Gastrocnemius medialis (tissue), 4 donors: ENCODE results near the gene ARIH1. TPM values are rescaled to one million over a fixed set of nuclear protein-coding genes. Genes with fewer than 3 reads are reported as not detected.

Experiments
- ATAC-seq, 2 donors: fragments of 150-250 bp; one replicate each; pipeline ENCODE4 v1.9.1; 2016
- DNase-seq, 2 donors: peaks; one replicate each; pipeline ENCODE4 v3.0.0-alpha.2; 2019
- H3K27ac ChIP-seq, 4 donors: fragments of 200-600 bp; sonication (generic); 1 replicate in 1 of 4; 2 replicates in 3 of 4; pipeline ENCODE4 v1.5.1; 2016 to 2018; ENCODE audit warnings: mild to moderate bottlenecking in 2 of 4, moderate library complexity in 1 of 4
- H3K27me3 ChIP-seq, 3 donors: fragments of 200-600 bp; sonication (generic) in 2 of 3; 1 replicate in 1 of 3; 2 replicates in 2 of 3; pipeline versions ENCODE4 v1.5.1 to v1.6.0; 2016 to 2019; ENCODE audit warnings: mild to moderate bottlenecking in 1 of 3, moderate library complexity in 1 of 3
- H3K36me3 ChIP-seq, 2 donors: fragments of 200-600 bp; sonication (generic) in 1 of 2; one replicate each; pipeline ENCODE4 v1.5.1; 2017 to 2018
- H3K4me1 ChIP-seq, 2 donors: fragments of 200-600 bp; sonication (generic) in 1 of 2; one replicate each; pipeline ENCODE4 v1.5.1; 2016 to 2017; ENCODE audit warnings: mild to moderate bottlenecking in 2 of 2
- H3K4me3 ChIP-seq, 4 donors: fragments of 200-600 bp; sonication (generic) in 3 of 4; 1 replicate in 1 of 4; 2 replicates in 3 of 4; pipeline ENCODE4 v1.5.1; 2016 to 2019; ENCODE audit warnings: mild to moderate bottlenecking in 2 of 4
- H3K9me3 ChIP-seq, 3 donors: fragments of 200-600 bp; sonication (generic) in 2 of 3; 1 replicate in 1 of 3; 2 replicates in 2 of 3; pipeline ENCODE4 v1.5.1; 2016 to 2019
- CTCF ChIP-seq, 5 experiments: fragments of 450-650 bp in 3 of 5; fragments of 200-600 bp in 2 of 5; sonication (generic) in 2 of 5; IDR thresholded peaks in 4 of 5; conservative IDR thresholded peaks in 1 of 5; 1 replicate in 4 of 5; 2 replicates in 1 of 5; pipeline ENCODE4 v1.5.1; 2016 to 2019; ENCODE audit warnings: antibody characterized with exemption in 5 of 5, mild to moderate bottlenecking in 3 of 5, moderate library complexity in 3 of 5
- POLR2A ChIP-seq, 2 donors: fragments of 450-650 bp; IDR thresholded peaks; one replicate each; pipeline ENCODE4 v1.6.1; 2017; ENCODE audit warnings: antibody characterized with exemption in 2 of 2, mild to moderate bottlenecking in 2 of 2, moderate library complexity in 2 of 2
- in situ Hi-C, 4 donors: fragments of 200-750 bp; cut with MboI; loops; one replicate each; pipeline versions ENCODE4 v1.15.0 to v1.8.0; 2017; ENCODE audit warnings: low sequenced_read_pairs in 4 of 4
- intact Hi-C: fragments of 100-400 bp; cut with DNase I; formaldehyde crosslinking; loops from one replicate; pipeline ENCODE4 v1.15.1; 2023; ENCODE audit warnings: low total_unique reads
- total RNA-seq, 4 donors: library from RNA; depleted of rRNA; stranded (reverse); fragments of >200 nt; gene quantifications; one replicate each; pipeline versions ENCODE4 v1.1.0 to v1.2.3, GENCODE V29; 2016

ARIH1 gene
- total RNA-seq, 4 donors from 2014 or later: 46.3 to 85.6 (median 68.3) TPM

GRCh38 chr15:72464251-72464650 lies 9.9 kb upstream of the ARIH1 start:
- in situ Hi-C loops: loop anchor here in 1 of 4 donors (25.0 kb wide), 1 partner anchor 223 kb away; the partner anchor contains the start of genes BBS4 and HIGD2B
- Histone ChIP-seq H3K27ac (no peak overlapping the region), H3K4me1 (peaks cover 0 to 3% of the 10 kb centered on the region in 2 donors), H3K9me3 (no peaks in the 10 kb centered on the region), H3K36me3 (no peaks in the 10 kb centered on the region), H3K27me3 (no peaks in the 10 kb centered on the region), H3K4me3 (no peak overlapping the region)
- TF ChIP-seq POLR2A (IDR thresholded peaks at IDR 0.05) (no peak), CTCF (IDR thresholded peaks at IDR 0.05 in 4 of 5, conservative IDR thresholded peaks at IDR 0.05 in 1 of 5) (no peak)
- intact Hi-C loops: no loop called here
- no peak for DNase-seq
- ATAC-seq: no peak

GRCh38 chr15:72468103-72468502 lies 6.0 kb upstream of the ARIH1 start:
- DNase-seq: no peak
- Histone ChIP-seq H3K27ac (no peak overlapping the region), H3K4me1 (peaks cover 6 to 8% of the 10 kb centered on the region in 2 donors), H3K36me3 (peaks cover 0 to 4% of the 10 kb centered on the region in 2 donors), H3K9me3 (no peaks in the 10 kb centered on the region), H3K27me3 (no peaks in the 10 kb centered on the region), H3K4me3 (no peak overlapping the region)
- intact Hi-C loops: no loop called here
- TF ChIP-seq CTCF (IDR thresholded peaks at IDR 0.05 in 4 of 5, conservative IDR thresholded peaks at IDR 0.05 in 1 of 5) (no peak), POLR2A (IDR thresholded peaks at IDR 0.05) (no peak)
- in situ Hi-C loops: loop anchor here in 1 of 4 donors (25.0 kb wide), 1 partner anchor 219 kb away; the partner anchor contains the start of genes BBS4 and HIGD2B
- ATAC-seq: no peak

- DNase-seq (no peak), ATAC-seq (no peak)
- peak overlapping the region; percentile 98 to 100 (median 99) for H3K27ac ChIP-seq
- intact Hi-C loops (loop anchor here (1.0 to 5.0 kb wide), 5 partner anchors 96 to 366 kb away; partner anchors contain the start of genes ADPGK, BBS4, HEXA and HIGD2B), in situ Hi-C loops (loop anchor here in 2 of 4 donors (10.0 to 25.0 kb wide), 3 partner anchors 98 to 214 kb away; partner anchors contain the start of genes BBS4 (in 1 of the 2), HEXA (in 1 of the 2) and HIGD2B (in 1 of the 2))
- peaks cover 32 to 35% of the 10 kb centered on the region in 2 donors for H3K4me1 ChIP-seq
- H3K9me3 ChIP-seq: no peaks in the 10 kb centered on the region
- H3K27me3 ChIP-seq: no peaks in the 10 kb centered on the region
- H3K4me3 ChIP-seq: peak overlapping the region; percentile 86 to 88 (median 86)
- TF ChIP-seq CTCF (IDR thresholded peaks at IDR 0.05 in 4 of 5, conservative IDR thresholded peaks at IDR 0.05 in 1 of 5) (no peak), POLR2A (IDR thresholded peaks at IDR 0.05) (no peak)
- peaks cover 0 to 7% of the 10 kb centered on the region in 2 donors for H3K36me3 ChIP-seq
Observed at GRCh38 chr15:72472992-72473610, 1.0 kb upstream of the ARIH1 start.

GRCh38 chr15:72474466-72474911 lies 359 bp downstream of the ARIH1 start:
- in situ Hi-C loops (loop anchor here in 2 of 4 donors (10.0 to 25.0 kb wide), 3 partner anchors 100 to 213 kb away; partner anchors contain the start of genes BBS4 (in 1 of the 2), HEXA (in 1 of the 2) and HIGD2B (in 1 of the 2)), intact Hi-C loops (loop anchor here (1.0 to 5.0 kb wide), 5 partner anchors 59 to 367 kb away; partner anchors contain the start of genes ADPGK, BBS4, HEXA and HIGD2B)
- H3K9me3 ChIP-seq: no peaks in the 10 kb centered on the region
- H3K4me1 ChIP-seq: peaks cover 36 to 41% of the 10 kb centered on the region in 2 donors
- no peak for DNase-seq
- no peaks in the 10 kb centered on the region for H3K27me3 ChIP-seq
- peak overlapping the region; percentile 98 to 100 (median 99) for H3K27ac ChIP-seq
- peaks cover 0 to 9% of the 10 kb centered on the region in 2 donors for H3K36me3 ChIP-seq
- TF ChIP-seq POLR2A (IDR thresholded peaks at IDR 0.05) (peak in 1 of 2 donors; percentile 42), CTCF (IDR thresholded peaks at IDR 0.05 in 4 of 5, conservative IDR thresholded peaks at IDR 0.05 in 1 of 5) (no peak)
- ATAC-seq: peak; percentile 33 to 51
- H3K4me3 ChIP-seq: peak overlapping the region; percentile 86 to 88 (median 86)
